ENCODE measurements around the gene RPAP3. TPM values are rescaled to one million over a fixed set of nuclear protein-coding genes. Genes with fewer than 3 reads are reported as not detected.

RPAP3 gene
- total RNA-seq, 1 donor from 2014 or later = 19.9 TPM

GRCh38 chr12:47707355-47707754, 1.5 kb upstream of the RPAP3 start:
- Histone ChIP-seq H3K9me3 (no peaks in the 10 kb centered on the region), H3K27ac (no peak overlapping the region)
- no peak for ATAC-seq

GRCh38 chr12:47705229-47705565, 633 bp downstream of the RPAP3 start:
- TF ChIP-seq CTCF (IDR thresholded peaks at IDR 0.05) = no peak
- Histone ChIP-seq H3K4me1 (peaks cover 30% of the 10 kb centered on the region), H3K9me3 (no peaks in the 10 kb centered on the region), H3K36me3 (peaks cover 13% of the 10 kb centered on the region), H3K27ac (peak overlapping the region; percentile 89), H3K27me3 (no peaks in the 10 kb centered on the region), H3K4me3 (peak overlapping the region; percentile 90)
- ATAC-seq (no peak), DNase-seq (no peak)
- intact Hi-C loops (cut with DNase I) = no loop called here

More at GRCh38 chr12:47707355-47707754, 1.5 kb upstream of the RPAP3 start:
- Histone ChIP-seq H3K27me3 (no peaks in the 10 kb centered on the region), H3K4me3 (no peak overlapping the region), H3K4me1 (peaks cover 35% of the 10 kb centered on the region), H3K36me3 (no peaks in the 10 kb centered on the region)
- no peak for DNase-seq
- TF ChIP-seq CTCF (IDR thresholded peaks at IDR 0.05) = no peak
- intact Hi-C loops (cut with DNase I) = no loop called here

GRCh38 chr12:47704719-47705118, 1.1 kb downstream of the RPAP3 start:
- no peak for TF ChIP-seq CTCF (IDR thresholded peaks at IDR 0.05)
- ATAC-seq = no peak
- Histone ChIP-seq H3K36me3 (peaks cover 17% of the 10 kb centered on the region), H3K27ac (no peak overlapping the region), H3K9me3 (no peaks in the 10 kb centered on the region), H3K4me1 (peaks cover 28% of the 10 kb centered on the region), H3K27me3 (no peaks in the 10 kb centered on the region), H3K4me3 (peak overlapping the region; percentile 90)
- no peak for DNase-seq
- intact Hi-C loops (cut with DNase I) = no loop called here

- ATAC-seq = no peak
- Histone ChIP-seq H3K27me3 (no peaks in the 10 kb centered on the region), H3K9me3 (no peaks in the 10 kb centered on the region), H3K27ac (no peak overlapping the region), H3K4me3 (no peak overlapping the region), H3K4me1 (peaks cover 10% of the 10 kb centered on the region), H3K36me3 (peaks cover 45% of the 10 kb centered on the region)
- no peak for TF ChIP-seq CTCF (IDR thresholded peaks at IDR 0.05)
- no peak for DNase-seq
- intact Hi-C loops (cut with DNase I) = no loop called here
These were observed 5.6 kb downstream of the RPAP3 start for GRCh38 chr12:47700263-47700662.

- no peaks in the 10 kb centered on the region for H3K27me3 ChIP-seq
- H3K36me3 ChIP-seq = peaks cover 45% of the 10 kb centered on the region
- H3K4me3 ChIP-seq = no peak overlapping the region
- H3K9me3 ChIP-seq = no peaks in the 10 kb centered on the region
- intact Hi-C loops (cut with DNase I) = no loop called here
- no peaks in the 10 kb centered on the region for H3K4me1 ChIP-seq
- TF ChIP-seq CTCF (IDR thresholded peaks at IDR 0.05) = no peak
- no peak for ATAC-seq
- no peak overlapping the region for H3K27ac ChIP-seq
- no peak for DNase-seq
These were observed 7.2 kb downstream of the RPAP3 start for GRCh38 chr12:47698631-47699030.

- peak; percentile 52 for ATAC-seq
These were observed 7.8 kb downstream of the RPAP3 start for GRCh38 chr12:47698055-47698454.

More at GRCh38 chr12:47698055-47698454, 7.8 kb downstream of the RPAP3 start:
- no peak for TF ChIP-seq CTCF (IDR thresholded peaks at IDR 0.05)
- Histone ChIP-seq H3K9me3 (no peaks in the 10 kb centered on the region), H3K27me3 (no peaks in the 10 kb centered on the region), H3K36me3 (peaks cover 50% of the 10 kb centered on the region), H3K4me1 (no peaks in the 10 kb centered on the region), H3K4me3 (no peak overlapping the region), H3K27ac (no peak overlapping the region)
- no peak for DNase-seq
- intact Hi-C loops (cut with DNase I) = no loop called here

Data from upper lobe of right lung (tissue), 1 donor.